Measurements from ENCODE around the gene ELMOD3.
"Not testable (repeated sequence)": the region's sequence is repeated elsewhere in the genome, so short reads cannot be mapped to it uniquely, and the experiment has no call there.

The ELMOD3 gene

GRCh38 chr2:85378257-85378656, 23.7 kb downstream of the ELMOD3 start:
- H3K27me3 ChIP-seq (replicated peaks): no peaks in the 10 kb centered on the region
- no peak overlapping the region for H3K27ac ChIP-seq
- H3K36me3 ChIP-seq (replicated peaks): peaks cover 19% of the 10 kb centered on the region
- H3K4me3 ChIP-seq (ENCODE audit: low read depth, low read length): no peak overlapping the region
- no peak for TF ChIP-seq CTCF (IDR thresholded peaks at IDR 0.05; ENCODE audit: low read depth, low read length, missing control alignments)
- in situ Hi-C loops (cut with HindIII; ENCODE audit: low pct_ligation_motif_present, low sequenced_read_pairs): no loop called here
- no peak for DNase-seq

- H3K36me3 ChIP-seq (replicated peaks): peaks cover 23% of the 10 kb centered on the region
- no peaks in the 10 kb centered on the region for H3K27me3 ChIP-seq (replicated peaks)
- no peak overlapping the region for H3K27ac ChIP-seq
- in situ Hi-C loops (cut with HindIII; ENCODE audit: low pct_ligation_motif_present, low sequenced_read_pairs): no loop called here
- no peak for DNase-seq
- no peak for TF ChIP-seq CTCF (IDR thresholded peaks at IDR 0.05; ENCODE audit: low read depth, low read length, missing control alignments)
- H3K4me3 ChIP-seq (ENCODE audit: low read depth, low read length): no peak overlapping the region
Measured at GRCh38 chr2:85380048-85380447, 25.5 kb downstream of the ELMOD3 start.

- DNase-seq; in situ Hi-C loops (cut with HindIII; ENCODE audit: low pct_ligation_motif_present, low sequenced_read_pairs); H3K27ac ChIP-seq; H3K27me3 ChIP-seq (replicated peaks); H3K4me3 ChIP-seq (ENCODE audit: low read depth, low read length): not testable (repeated sequence)
- peaks cover 19% of the 10 kb centered on the region for H3K36me3 ChIP-seq (replicated peaks)
Measured at GRCh38 chr2:85383151-85383550, 28.6 kb downstream of the ELMOD3 start.

- in situ Hi-C loops (cut with HindIII; ENCODE audit: low pct_ligation_motif_present, low sequenced_read_pairs): no loop called here
- peaks cover 20% of the 10 kb centered on the region for H3K36me3 ChIP-seq (replicated peaks)
- H3K27ac ChIP-seq: no peak overlapping the region
- no peak for TF ChIP-seq CTCF (IDR thresholded peaks at IDR 0.05; ENCODE audit: low read depth, low read length, missing control alignments)
- no peak overlapping the region for H3K4me3 ChIP-seq (ENCODE audit: low read depth, low read length)
- H3K27me3 ChIP-seq (replicated peaks): no peaks in the 10 kb centered on the region
- DNase-seq: no peak
Measured at GRCh38 chr2:85383850-85384249, 29.3 kb downstream of the ELMOD3 start.

- TF ChIP-seq CTCF (IDR thresholded peaks at IDR 0.05; ENCODE audit: low read depth, low read length, missing control alignments): no peak
- no peak overlapping the region for H3K4me3 ChIP-seq (ENCODE audit: low read depth, low read length)
- peaks cover 15% of the 10 kb centered on the region for H3K36me3 ChIP-seq (replicated peaks)
- in situ Hi-C loops (cut with HindIII; ENCODE audit: low pct_ligation_motif_present, low sequenced_read_pairs): no loop called here
- no peak overlapping the region for H3K27ac ChIP-seq
- no peaks in the 10 kb centered on the region for H3K27me3 ChIP-seq (replicated peaks)
- DNase-seq: no peak
Measured at GRCh38 chr2:85385746-85386145, 31.2 kb downstream of the ELMOD3 start.

GRCh38 chr2:85387754-85388153, 33.2 kb downstream of the ELMOD3 start:
- no peak for DNase-seq
- no peak overlapping the region for H3K27ac ChIP-seq
- H3K4me3 ChIP-seq (ENCODE audit: low read depth, low read length): no peak overlapping the region
- no peak for TF ChIP-seq CTCF (IDR thresholded peaks at IDR 0.05; ENCODE audit: low read depth, low read length, missing control alignments)
- in situ Hi-C loops (cut with HindIII; ENCODE audit: low pct_ligation_motif_present, low sequenced_read_pairs): no loop called here
- no peaks in the 10 kb centered on the region for H3K27me3 ChIP-seq (replicated peaks)
- peaks cover 18% of the 10 kb centered on the region for H3K36me3 ChIP-seq (replicated peaks)
